Keratinocyte (primary cell): Measurements from ENCODE around the gene SOX5. TPM values are rescaled to one million over a fixed set of nuclear protein-coding genes. Genes with fewer than 3 reads are reported as not detected.

Source experiments
- DNase-seq: peaks from one replicate; pipeline ENCODE4 v3.0.0-alpha.2; 2011; ENCODE audit warnings: low read depth, missing footprints, low spot score
- FAIRE-seq: peaks from 2 replicates; lab custom pipeline; 2011; peaks lifted over from hg19 to GRCh38; lab: Jason Lieb, UNC
- H2AFZ ChIP-seq: 2 replicates; pipeline ENCODE4 v1.6.0; 2012; ENCODE audit warnings: low read length, control low read depth, inconsistent platforms; ENCODE audit not compliant: control insufficient read depth
- H3K27ac ChIP-seq: 2 replicates; pipeline ENCODE4 v1.5.1; 2011; ENCODE audit warnings: low read length; ENCODE audit not compliant: control insufficient read depth, insufficient read depth
- H3K27me3 ChIP-seq: 3 replicates; pipeline ENCODE4 v1.6.0; 2011; ENCODE audit warnings: low read length; ENCODE audit not compliant: control insufficient read depth, insufficient read depth; ENCODE audit errors: extremely low read depth
- H3K36me3 ChIP-seq, 2 experiments: 2 replicates in 1 of 2; 3 replicates in 1 of 2; pipeline ENCODE4 v1.5.1; 2011; ENCODE audit warnings: low read length in 2 of 2, mild to moderate bottlenecking in 1 of 2; ENCODE audit not compliant: control insufficient read depth in 2 of 2, insufficient read depth in 2 of 2; ENCODE audit errors: extremely low read depth in 1 of 2
- H3K4me1 ChIP-seq: 3 replicates; pipeline ENCODE4 v1.5.1; 2011; ENCODE audit warnings: low read length; ENCODE audit not compliant: control insufficient read depth, insufficient read depth; ENCODE audit errors: extremely low read depth
- H3K4me2 ChIP-seq: 3 replicates; pipeline ENCODE4 v1.6.0; 2011; ENCODE audit warnings: low read depth, low read length; ENCODE audit not compliant: control insufficient read depth, insufficient read depth; ENCODE audit errors: extremely low read depth
- H3K4me3 ChIP-seq, 3 experiments: fragments of 200-600 bp in 1 of 3; sonication (generic) in 1 of 3; 2 replicates in 2 of 3; 3 replicates in 1 of 3; pipeline ENCODE4 v1.5.1; 2011 to 2016; ENCODE audit warnings: low read length in 3 of 3, mild to moderate bottlenecking in 3 of 3, control low read depth in 2 of 3, inconsistent platforms in 1 of 3, low read depth in 1 of 3, mixed read lengths in 1 of 3, mixed run types in 1 of 3, moderate library complexity in 1 of 3; ENCODE audit not compliant: control insufficient read depth in 2 of 3, insufficient read depth in 2 of 3; ENCODE audit errors: extremely low read depth in 1 of 3
- H3K79me2 ChIP-seq: 2 replicates; pipeline ENCODE4 v1.6.0; 2012; ENCODE audit warnings: low read length; ENCODE audit not compliant: control insufficient read depth, insufficient read depth
- H3K9ac ChIP-seq: 3 replicates; pipeline ENCODE4 v1.6.0; 2011; ENCODE audit warnings: low read length; ENCODE audit not compliant: control insufficient read depth, insufficient read depth; ENCODE audit errors: extremely low read depth
- H3K9me1 ChIP-seq: 3 replicates; pipeline ENCODE4 v1.6.0; 2011; ENCODE audit warnings: low read length; ENCODE audit not compliant: control insufficient read depth, insufficient read depth; ENCODE audit errors: extremely low read depth
- H3K9me3 ChIP-seq: 2 replicates; pipeline ENCODE4 v1.5.1; 2012; ENCODE audit warnings: low read depth, low read length; ENCODE audit not compliant: control insufficient read depth
- H4K20me1 ChIP-seq: 3 replicates; pipeline ENCODE4 v1.6.0; 2011; ENCODE audit warnings: low read length; ENCODE audit not compliant: control insufficient read depth, insufficient read depth; ENCODE audit errors: extremely low read depth
- CTCF ChIP-seq, 3 experiments: IDR thresholded peaks in 1 of 3; conservative IDR thresholded peaks in 1 of 3; optimal IDR thresholded peaks in 1 of 3; 2 replicates in 2 of 3; 3 replicates in 1 of 3; pipeline versions ENCODE3 to v1.5.1; 2011; ENCODE audit warnings: low read length in 3 of 3, mild to moderate bottlenecking in 3 of 3, moderate library complexity in 2 of 3, control low read depth in 1 of 3, inconsistent platforms in 1 of 3; ENCODE audit not compliant: insufficient read depth in 2 of 3; ENCODE audit errors: extremely low read depth in 1 of 3
- EZH2 ChIP-seq: IDR thresholded peaks from one replicate; pipeline ENCODE4 v1.6.1; 2012; ENCODE audit warnings: inconsistent platforms, mild to moderate bottlenecking, low read length, moderate library complexity
- dilution Hi-C: fragments of 300-500 bp; cut with MboI; formaldehyde crosslinking; loops from one replicate; pipeline ENCODE4 v1.7.0; 2020; ENCODE audit warnings: low sequenced_read_pairs; ENCODE audit not compliant: extremely low pct_ligation_motif_present
- polyA plus RNA-seq, 5 experiments: library from polyadenylated mRNA; depleted of rRNA in 3 of 5; stranded (reverse) in 3 of 5; stranded (forward) in 1 of 5; unstranded in 1 of 5; fragments of >200 nt; gene quantifications; 1 replicate in 1 of 5; 2 replicates in 3 of 5; 3 replicates in 1 of 5; pipeline versions ENCODE4 v1.2.1 to v1.2.3, GENCODE V29; 2011 to 2012; ENCODE audit warnings: missing spikeins in 2 of 5, low read depth in 1 of 5, low replicate concordance in 1 of 5

Gene SOX5
- polyA plus RNA-seq, 1 donor (not counting 4 experiments of a cell fraction or from before 2014, with no cell fraction given) = not detected

GRCh38 chr12:23752245-23752644, 197.2 kb downstream of the SOX5 start:
- no peaks in the 10 kb centered on the region for H4K20me1 ChIP-seq
- dilution Hi-C loops = no loop called here

GRCh38 chr12:23751641-23752040, 197.8 kb downstream of the SOX5 start:
- Histone ChIP-seq H3K4me1 (no peaks in the 10 kb centered on the region), H3K4me2 (no peak overlapping the region), H4K20me1 (no peaks in the 10 kb centered on the region), H3K36me3 (no peaks in the 10 kb centered on the region), H3K9ac (no peak overlapping the region), H2AFZ (no peak overlapping the region), H3K9me3 (no peaks in the 10 kb centered on the region), H3K9me1 (no peaks in the 10 kb centered on the region), H3K27me3 (no peaks in the 10 kb centered on the region), H3K79me2 (no peaks in the 10 kb centered on the region), H3K27ac (no peak overlapping the region), H3K4me3 (no peak overlapping the region)
- DNase-seq (no peak), FAIRE-seq (no peak)
- TF ChIP-seq EZH2 = no peak
- no peak for TF ChIP-seq CTCF (optimal IDR thresholded peaks at IDR 0.05 in 1 of 3, IDR thresholded peaks at IDR 0.05 in 1 of 3, conservative IDR thresholded peaks at IDR 0.05 in 1 of 3; ENCODE audit: extremely low read depth in 1 of 3, insufficient read depth in 2 of 3, low read length in 3 of 3)
- dilution Hi-C loops = no loop called here

More at GRCh38 chr12:23752245-23752644, 197.2 kb downstream of the SOX5 start:
- DNase-seq (no peak), FAIRE-seq (no peak)
- H3K9ac ChIP-seq = no peak overlapping the region
- no peaks in the 10 kb centered on the region for H3K4me1 ChIP-seq
- no peak overlapping the region for H3K4me2 ChIP-seq
- no peaks in the 10 kb centered on the region for H3K9me1 ChIP-seq
- no peak overlapping the region for H2AFZ ChIP-seq
- no peaks in the 10 kb centered on the region for H3K79me2 ChIP-seq
- no peak overlapping the region for H3K27ac ChIP-seq
- no peaks in the 10 kb centered on the region for H3K36me3 ChIP-seq
- TF ChIP-seq CTCF (optimal IDR thresholded peaks at IDR 0.05 in 1 of 3, IDR thresholded peaks at IDR 0.05 in 1 of 3, conservative IDR thresholded peaks at IDR 0.05 in 1 of 3; ENCODE audit: extremely low read depth in 1 of 3, insufficient read depth in 2 of 3, low read length in 3 of 3) = no peak
- no peak for TF ChIP-seq EZH2
- no peaks in the 10 kb centered on the region for H3K9me3 ChIP-seq
- H3K27me3 ChIP-seq = no peaks in the 10 kb centered on the region
- no peak overlapping the region for H3K4me3 ChIP-seq
